Effector CD8-positive, alpha-beta T cell (primary cell): ENCODE measurements around the gene SETSIP.
"Not testable (repeated sequence)": the region's sequence is repeated elsewhere in the genome, so short reads cannot be mapped to it uniquely, and the experiment has no call there.

Experiments used
- DNase-seq: peaks from one replicate; lab custom pipeline; 2025; lab: John Stamatoyannopoulos, UW
- total RNA-seq, 4 experiments: gene quantifications; one replicate each; lab custom pipeline; 2026; lab: John Stamatoyannopoulos, UW

The SETSIP gene, protein sequence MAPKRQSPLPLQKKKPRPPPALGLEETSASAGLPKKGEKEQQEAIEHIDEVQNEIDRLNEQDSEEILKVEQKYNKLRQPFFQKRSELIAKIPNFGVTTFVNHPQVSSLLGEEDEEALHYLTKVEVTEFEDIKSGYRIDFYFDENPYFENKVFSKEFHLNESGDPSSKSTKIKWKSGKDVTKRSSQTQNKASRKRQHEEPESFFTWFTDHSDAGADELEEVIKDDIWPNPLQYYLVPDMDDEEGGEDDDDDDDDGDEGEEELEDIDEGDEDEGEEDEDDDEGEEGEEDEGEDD
- 0.18 to 0.58 (median 0.36) reads per million in 4 experiments for total RNA-seq

DNA sequence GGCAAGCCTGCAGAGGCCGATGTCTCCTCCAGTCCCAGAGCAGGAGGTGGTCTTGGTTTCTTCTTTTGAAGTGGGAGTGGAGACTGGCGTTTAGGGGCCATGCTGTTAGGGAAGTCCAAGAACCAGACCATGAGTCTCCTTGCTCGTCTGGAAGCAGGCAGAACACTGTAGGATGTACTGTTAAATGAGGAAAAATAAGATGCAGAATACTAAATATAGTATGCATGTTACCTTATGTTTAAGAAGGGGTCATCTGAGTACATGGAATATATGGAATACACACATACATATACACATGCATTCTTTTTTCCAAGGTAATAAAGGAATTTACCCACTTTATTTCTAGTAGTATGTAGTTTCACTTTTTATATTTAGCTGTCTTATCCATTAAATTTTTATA, at the start of gene SETSIP:
TSS of gene SETSIP (minus strand) at position 101 of the 400 bp plus-strand sequence. CDS start at position 101, 0 bp downstream.
- DNase-seq, result no peak

GRCh38 chr1:92123868-92124267, 48.7 kb upstream of the SETSIP start:
- DNase-seq, result no peak

GRCh38 chr1:92118826-92119225, 43.6 kb upstream of the SETSIP start:
- DNase-seq, result no peak

- DNase-seq, result no peak
These were observed 42.3 kb upstream of the SETSIP start for GRCh38 chr1:92117526-92117925.

- DNase-seq, result no peak
These were observed 33.4 kb upstream of the SETSIP start for GRCh38 chr1:92108631-92109030.

DNA sequence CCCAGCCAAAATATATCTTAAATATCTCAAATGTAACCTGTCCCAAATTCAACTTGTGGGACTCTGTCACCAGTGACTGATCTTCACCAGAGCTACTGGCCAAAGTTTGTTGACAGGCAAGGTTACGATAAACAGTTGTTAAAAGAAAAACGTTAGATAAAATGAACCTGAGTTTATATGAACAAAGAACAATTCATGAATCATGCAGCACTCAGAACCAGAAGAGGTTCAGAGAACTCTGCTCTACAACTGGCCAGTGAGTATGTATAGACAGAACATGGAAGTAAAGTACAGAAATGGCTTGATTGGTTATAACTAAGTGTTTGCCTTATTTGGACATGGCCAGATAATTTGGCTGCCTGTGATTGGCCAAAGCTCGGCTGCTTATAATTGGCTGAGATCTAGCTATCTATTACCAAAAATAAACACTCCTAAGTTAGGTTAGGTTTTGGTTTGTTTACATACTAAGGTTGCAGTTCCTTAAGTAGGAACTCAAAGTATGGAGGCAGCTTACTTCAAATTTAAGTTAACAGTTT, 30.4 kb upstream of the SETSIP start:
- no peak for DNase-seq

- no peak for DNase-seq
These were observed 21.1 kb upstream of the SETSIP start for GRCh38 chr1:92096317-92096716.

GRCh38 chr1:92095874-92096273, 20.7 kb upstream of the SETSIP start:
- no peak for DNase-seq

DNA sequence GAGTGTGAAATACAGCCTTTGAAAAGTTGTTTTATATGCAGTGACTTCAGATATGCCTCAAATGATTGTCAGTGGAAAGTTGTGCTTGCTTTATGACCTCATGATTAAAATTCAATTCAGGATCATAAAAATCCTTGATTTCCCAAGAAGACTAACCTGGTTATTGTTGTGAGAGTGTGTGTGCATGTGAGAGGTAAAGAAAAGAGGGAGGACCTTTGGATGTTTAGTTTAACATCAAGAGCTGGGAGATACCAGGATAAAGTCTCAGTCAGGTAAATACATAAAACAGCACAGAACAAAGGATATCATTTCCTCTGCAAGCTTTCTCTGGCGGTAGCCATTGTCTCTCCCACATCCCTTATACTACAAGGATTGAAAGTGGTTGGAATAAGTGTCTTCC, 19.4 kb upstream of the SETSIP start:
- no peak for DNase-seq

DNA sequence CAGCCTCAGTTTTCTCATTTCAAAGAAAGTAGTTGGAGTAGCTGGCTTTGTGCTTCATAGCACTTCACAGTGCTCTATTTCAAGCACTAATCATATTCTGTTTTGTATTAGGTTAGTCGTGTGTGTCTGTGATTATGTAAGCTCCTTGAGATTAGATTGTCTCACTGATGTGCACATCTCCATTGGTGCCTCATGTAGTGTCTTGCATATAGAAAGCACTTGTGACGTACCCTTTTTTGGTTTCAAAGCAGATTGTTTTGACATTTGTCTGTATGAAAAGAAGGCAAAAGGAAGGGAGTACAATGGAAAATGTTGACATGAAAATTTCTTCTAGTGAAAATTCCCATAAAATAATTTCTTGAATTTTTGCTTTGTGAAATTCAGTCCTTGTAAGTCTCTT, 18.9 kb upstream of the SETSIP start:
- no peak for DNase-seq

DNA sequence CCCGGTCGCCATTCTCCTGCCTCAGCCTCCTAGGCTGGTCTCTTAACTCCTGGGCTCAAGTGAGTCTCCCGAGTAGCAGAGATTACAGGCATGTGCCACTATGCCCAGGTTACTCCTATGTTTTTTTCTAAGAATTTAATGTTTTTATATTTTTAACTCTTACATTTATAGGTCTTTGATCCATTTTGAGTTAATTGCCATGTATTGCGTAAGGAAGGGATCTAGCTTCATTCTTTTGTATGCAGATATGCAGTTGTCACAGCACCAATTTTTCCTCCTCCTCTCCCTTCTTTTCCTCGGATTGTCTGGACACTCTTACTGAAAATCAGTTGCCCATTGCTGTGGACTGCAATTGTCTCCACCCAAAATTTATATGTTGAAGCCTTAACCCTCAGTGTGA, 16.4 kb upstream of the SETSIP start:
- no peak for DNase-seq

DNA sequence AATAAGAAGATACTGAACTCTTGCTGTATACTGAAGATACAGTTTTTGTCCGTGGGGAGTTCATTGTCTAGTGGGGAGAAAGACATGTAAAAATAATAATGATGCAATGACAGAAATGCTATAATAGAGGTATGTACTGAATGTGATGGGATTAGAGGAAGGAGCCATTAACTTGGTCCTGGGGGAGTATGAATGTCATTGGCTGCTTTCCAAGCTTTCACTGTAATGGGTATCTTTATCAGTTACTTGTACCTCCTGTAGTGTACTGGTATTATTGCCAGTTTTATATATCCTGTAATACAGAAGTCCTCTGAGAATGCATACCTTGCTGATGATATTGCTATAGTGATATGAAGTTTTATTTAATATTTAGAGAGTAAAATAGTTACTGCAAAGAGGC, 12.3 kb upstream of the SETSIP start:
- DNase-seq, result no peak

DNA sequence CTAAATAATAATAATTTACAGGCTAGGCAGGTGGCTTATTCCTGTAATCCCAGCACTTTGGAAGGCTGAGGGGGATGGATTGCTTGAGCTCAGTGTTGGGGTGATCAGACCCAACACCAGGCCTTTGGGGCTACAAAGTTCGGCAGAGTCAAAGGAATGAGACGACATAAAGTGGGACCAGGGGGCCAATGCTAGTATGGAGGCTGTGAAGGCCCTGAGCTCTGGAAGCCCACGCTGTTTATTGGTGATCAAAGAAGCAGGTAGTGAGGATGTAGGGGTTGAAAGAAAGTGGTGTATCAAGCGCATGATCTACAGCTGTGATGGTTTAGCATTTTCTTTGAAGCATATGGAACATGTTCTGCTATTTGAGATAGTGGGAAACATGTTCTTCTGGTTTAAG, 10.5 kb upstream of the SETSIP start:
- no peak for DNase-seq

GRCh38 chr1:92084651-92085050, 9.4 kb upstream of the SETSIP start:
- DNase-seq, result no peak

GRCh38 chr1:92081031-92081430, 5.8 kb upstream of the SETSIP start:
- DNase-seq, result no peak

DNA sequence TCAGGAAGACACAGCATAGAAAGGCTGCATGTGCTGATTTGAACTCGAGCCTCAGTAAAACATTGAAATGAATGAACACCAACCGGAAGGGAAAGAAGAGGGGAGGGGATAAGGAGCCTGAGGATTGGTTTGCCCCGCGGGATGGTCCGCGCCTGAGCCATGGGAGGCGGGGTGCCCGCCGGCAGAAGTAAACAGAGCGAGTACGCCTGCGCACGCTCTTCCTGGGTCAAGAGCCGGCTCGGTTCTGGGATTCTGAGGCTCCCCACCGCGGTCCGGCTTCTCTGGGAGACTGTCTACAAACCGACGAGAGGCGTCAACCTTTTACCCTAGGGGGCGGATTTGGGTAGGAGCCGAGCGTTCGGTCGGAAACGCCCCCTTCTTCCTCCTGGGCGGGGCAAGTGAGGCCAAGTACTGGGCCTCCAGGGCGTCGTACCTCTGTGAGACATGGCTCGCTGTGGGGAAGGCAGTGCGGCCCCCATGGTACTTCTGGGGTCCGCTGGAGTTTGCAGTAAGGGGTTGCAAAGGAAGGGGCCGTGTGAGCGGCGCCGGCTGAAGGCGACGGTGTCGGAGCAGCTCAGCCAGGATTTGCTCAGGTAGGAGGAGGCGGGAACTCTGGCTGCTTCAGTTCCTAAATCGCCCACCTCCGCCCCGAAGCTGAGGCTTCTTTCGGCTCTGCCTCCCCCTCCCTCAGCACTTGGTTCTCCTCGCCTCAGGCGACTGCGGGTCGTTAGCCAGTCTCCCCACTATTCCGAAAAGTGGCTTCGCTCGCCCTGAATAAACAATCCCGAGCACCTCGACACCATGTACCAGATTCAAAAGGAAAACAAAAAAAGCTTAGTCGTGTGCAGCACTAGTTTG, 5.1 kb upstream of the SETSIP start, which contains the start of gene BTBD8:
TSS of gene BTBD8 (plus strand) at position 218 of the 858 bp plus-strand sequence. CDS start at position 445, 227 bp downstream.
- DNase-seq, result peak; percentile 72

DNA sequence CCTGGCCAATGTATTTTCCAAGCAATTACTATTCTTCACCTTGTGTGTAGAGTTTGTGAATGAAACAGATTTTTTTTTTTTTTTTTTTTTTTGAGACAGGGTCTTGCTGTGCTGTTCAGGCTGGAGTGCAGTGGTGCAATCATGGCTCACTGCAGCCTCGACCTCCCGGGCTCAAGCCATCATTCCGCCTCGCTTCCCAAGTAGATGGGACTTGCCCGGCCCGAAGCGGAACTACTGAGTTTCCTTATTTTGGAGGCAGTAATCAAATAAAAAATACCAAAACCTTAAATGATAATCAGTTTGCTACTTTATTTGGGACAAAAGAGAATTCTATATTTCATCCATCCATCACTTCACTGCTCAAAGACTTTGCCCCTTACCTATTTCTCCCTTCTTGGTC, 4.2 kb upstream of the SETSIP start:
- no peak for DNase-seq

- DNase-seq, result not testable (repeated sequence)
These were observed 2.9 kb upstream of the SETSIP start for GRCh38 chr1:92078077-92078476.

DNA sequence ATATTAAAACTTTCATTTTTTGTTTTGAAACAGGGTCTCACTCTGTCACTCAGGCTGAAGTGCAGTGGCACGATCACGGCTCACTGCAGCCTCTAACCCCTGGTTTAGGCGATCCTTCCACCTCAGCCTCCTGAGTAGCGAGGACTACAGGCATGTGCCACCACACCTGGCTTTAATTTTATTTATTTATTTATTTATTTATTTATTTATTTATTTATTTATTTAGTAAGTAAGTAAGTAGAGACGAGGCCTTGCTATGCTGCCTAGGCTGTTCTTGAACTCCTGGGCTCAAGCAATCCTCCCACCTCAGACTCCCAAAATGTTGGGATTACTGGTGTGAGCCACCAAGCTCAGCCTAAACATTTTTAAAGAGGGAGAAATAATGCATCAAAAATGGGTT, 1.2 kb upstream of the SETSIP start:
- DNase-seq, result no peak

DNA sequence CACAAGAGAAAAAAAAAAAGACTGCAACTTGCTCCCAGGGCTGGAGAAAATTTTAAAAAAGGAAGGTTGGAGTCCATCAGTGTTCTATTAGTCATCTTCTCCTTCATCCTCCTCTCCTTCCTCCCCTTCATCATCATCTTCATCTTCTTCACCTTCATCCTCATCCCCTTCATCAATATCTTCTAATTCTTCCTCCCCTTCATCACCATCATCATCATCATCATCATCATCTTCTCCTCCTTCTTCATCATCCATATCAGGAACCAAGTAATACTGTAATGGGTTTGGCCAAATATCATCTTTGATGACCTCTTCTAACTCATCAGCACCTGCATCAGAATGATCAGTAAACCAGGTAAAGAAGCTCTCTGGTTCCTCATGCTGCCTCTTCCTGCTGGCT, 765 bp downstream of the SETSIP start:
- DNase-seq, result not testable (repeated sequence)

GRCh38 chr1:92070892-92071291, 4.3 kb downstream of the SETSIP start:
- no peak for DNase-seq

DNA sequence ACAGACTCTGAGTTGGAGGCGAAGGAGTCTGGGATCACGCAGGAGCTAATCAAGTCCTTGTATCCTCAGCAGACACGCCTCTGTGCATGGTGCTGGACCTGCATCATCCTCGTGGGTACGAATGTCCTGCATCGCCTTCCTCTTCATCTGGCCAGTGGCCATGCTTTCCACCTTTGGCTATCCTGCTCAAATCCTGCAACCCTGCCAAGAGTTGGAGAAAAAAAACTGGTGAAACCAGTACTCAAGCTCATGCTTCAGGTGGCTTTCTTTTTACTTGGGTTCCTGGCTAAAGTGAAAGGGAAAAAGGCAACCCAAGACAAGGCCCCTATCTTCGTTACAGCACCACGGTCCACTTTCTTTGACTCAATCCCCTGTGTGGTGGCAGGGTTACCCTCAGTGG, 8.9 kb downstream of the SETSIP start:
- no peak for DNase-seq

GRCh38 chr1:92065042-92065441, 10.2 kb downstream of the SETSIP start:
- no peak for DNase-seq
